Measurements from ENCODE around the gene NACA2. TPM values are rescaled to one million over a fixed set of nuclear protein-coding genes. Genes with fewer than 3 reads are reported as not detected.

The NACA2 gene
- polyA plus RNA-seq, 2 of the 4 experiments (the other 2 are of a cell fraction) = 0.34 to 0.40 TPM

DNA sequence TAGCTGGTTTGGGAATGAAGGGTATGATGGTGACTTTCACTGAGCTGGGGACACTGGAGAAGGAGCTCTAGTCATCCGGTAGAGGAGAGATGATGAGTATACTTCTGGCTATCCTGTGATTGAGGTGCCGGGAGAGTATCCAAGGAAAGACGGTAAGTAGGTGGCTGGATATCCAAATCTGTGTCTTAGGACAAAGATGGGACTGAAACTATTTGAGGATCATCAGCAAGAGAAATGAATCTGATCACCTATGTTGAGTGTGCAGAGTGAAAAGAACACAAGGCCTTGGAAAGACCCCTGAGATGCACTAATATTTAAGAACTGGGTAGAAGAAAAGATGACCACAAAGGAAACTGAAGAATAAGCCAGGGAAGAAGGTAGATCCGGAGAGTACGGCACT lies 1.0 kb downstream of the NACA2 start:
- Histone ChIP-seq H3K27ac (no peak overlapping the region), H3K4me2 (no peak overlapping the region), H3K9me3 (no peaks in the 10 kb centered on the region), H3K4me1 (no peaks in the 10 kb centered on the region), H3K4me3 (no peak overlapping the region)
- DNase-seq (ENCODE audit: low read depth in 1 of 2, low spot score in 1 of 2) = no peak
- 90% methylated on average over 5 of the region's 5 CpGs for WGBS (ENCODE audit: missing lambda C conversion rate)
- ChIA-PET CTCF (interaction anchor here (0.9 to 11.5 kb wide), 5 partner anchors 9 to 247 kb away, joined by 3 to 138 read pairs (median 4); no protein-coding TSS in a partner anchor), POLR2A (no interaction called here)
- TF ChIP-seq ESRRA (IDR thresholded peaks at IDR 0.05; ENCODE audit: borderline replicate concordance, low read length) (no peak), ZFP36 (IDR thresholded peaks at IDR 0.05; ENCODE audit: borderline replicate concordance, partially characterized antibody) (no peak), MYC (IDR thresholded peaks at IDR 0.05; ENCODE audit: borderline replicate concordance, low read length) (no peak), USF2 (IDR thresholded peaks at IDR 0.05) (no peak), KDM1A (IDR thresholded peaks at IDR 0.05; ENCODE audit: low read depth) (no peak), TFCP2L1 (CRISPR knock-in tag; IDR thresholded peaks at IDR 0.05) (no peak), HDAC2 (IDR thresholded peaks at IDR 0.05) (no peak), RARB (CRISPR knock-in tag; IDR thresholded peaks at IDR 0.05) (no peak), HES2 (IDR thresholded peaks at IDR 0.05) (no peak), ZSCAN20 (CRISPR knock-in tag; IDR thresholded peaks at IDR 0.05) (no peak), RNF2 (IDR thresholded peaks at IDR 0.05; ENCODE audit: borderline replicate concordance, low read depth) (no peak), TP53 (CRISPR knock-in tag; IDR thresholded peaks at IDR 0.05) (no peak), CBX8 (IDR thresholded peaks at IDR 0.05) (no peak), RFX5 (IDR thresholded peaks at IDR 0.05) (no peak), FOXS1 (CRISPR knock-in tag; IDR thresholded peaks at IDR 0.05) (no peak), NPAS2 (CRISPR knock-in tag; IDR thresholded peaks at IDR 0.05; ENCODE audit: borderline replicate concordance) (no peak), NFE2L2 (conservative IDR thresholded peaks at IDR 0.05; ENCODE audit: low read length) (no peak)
- TF ChIP-seq, protein P1, sequence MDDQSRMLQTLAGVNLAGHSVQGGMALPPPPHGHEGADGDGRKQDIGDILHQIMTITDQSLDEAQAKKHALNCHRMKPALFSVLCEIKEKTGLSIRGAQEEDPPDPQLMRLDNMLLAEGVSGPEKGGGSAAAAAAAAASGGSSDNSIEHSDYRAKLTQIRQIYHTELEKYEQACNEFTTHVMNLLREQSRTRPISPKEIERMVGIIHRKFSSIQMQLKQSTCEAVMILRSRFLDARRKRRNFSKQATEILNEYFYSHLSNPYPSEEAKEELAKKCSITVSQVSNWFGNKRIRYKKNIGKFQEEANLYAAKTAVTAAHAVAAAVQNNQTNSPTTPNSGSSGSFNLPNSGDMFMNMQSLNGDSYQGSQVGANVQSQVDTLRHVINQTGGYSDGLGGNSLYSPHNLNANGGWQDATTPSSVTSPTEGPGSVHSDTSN (IDR thresholded peaks at IDR 0.05) = no peak
- TF ChIP-seq, protein P2, sequence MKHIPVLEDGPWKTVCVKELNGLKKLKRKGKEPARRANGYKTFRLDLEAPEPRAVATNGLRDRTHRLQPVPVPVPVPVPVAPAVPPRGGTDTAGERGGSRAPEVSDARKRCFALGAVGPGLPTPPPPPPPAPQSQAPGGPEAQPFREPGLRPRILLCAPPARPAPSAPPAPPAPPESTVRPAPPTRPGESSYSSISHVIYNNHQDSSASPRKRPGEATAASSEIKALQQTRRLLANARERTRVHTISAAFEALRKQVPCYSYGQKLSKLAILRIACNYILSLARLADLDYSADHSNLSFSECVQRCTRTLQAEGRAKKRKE (CRISPR knock-in tag; IDR thresholded peaks at IDR 0.05; ENCODE audit: low read depth) = no peak
- FAIRE-seq = no peak
- no peak for ATAC-seq

DNA sequence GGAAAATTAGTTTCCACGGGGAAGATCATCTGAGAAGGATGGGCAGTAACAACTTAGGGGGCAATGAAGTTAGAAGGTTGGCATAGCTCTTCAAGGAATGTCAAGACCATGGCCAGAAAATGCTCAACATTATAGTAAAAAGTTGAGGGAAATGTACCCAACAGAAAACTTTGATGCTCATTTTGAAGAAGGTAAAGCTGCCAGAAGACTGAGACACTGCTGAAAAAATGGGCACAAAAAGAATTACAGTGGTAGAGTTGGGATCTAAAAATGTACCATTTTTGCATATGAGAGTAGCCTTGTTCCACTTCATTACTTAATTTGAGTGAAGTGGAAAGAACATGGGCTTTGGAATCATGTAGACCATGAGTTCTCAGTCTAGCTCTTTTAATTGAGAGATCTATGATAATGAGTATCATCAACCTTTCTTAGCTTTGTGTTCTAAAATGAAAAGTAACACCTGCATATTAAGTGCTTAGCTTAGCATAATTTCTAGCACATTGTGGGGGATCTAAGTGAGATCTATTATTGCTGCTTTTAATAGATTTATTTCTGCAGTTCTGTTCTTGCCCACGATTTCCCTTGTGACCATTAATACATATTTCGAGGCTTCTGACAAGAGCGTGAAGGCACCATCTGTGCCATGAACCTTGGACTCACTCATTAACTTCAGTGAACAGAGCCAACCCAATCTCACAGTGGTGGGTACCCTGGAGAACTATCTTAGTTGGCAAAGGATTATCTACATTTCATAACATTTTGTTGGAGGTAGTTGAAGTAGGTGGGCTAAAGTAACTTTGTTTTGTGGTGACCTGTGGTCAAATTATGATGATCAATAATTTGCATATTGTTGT lies 3.0 kb downstream of the NACA2 start:
- no peak for ATAC-seq
- WGBS (ENCODE audit: missing lambda C conversion rate) = 54% methylated on average over 4 of the region's 4 CpGs
- H3K4me1 ChIP-seq = peaks cover 1% of the 10 kb centered on the region; the same call in 2 of the 3 replicates
- no peak overlapping the region for H3K27ac ChIP-seq
- no peaks in the 10 kb centered on the region for H3K9me3 ChIP-seq
- H3K4me2 ChIP-seq = no peak overlapping the region
- TF ChIP-seq HMGXB4 (CRISPR knock-in tag; IDR thresholded peaks at IDR 0.05; ENCODE audit: borderline replicate concordance) (no peak), MAFK (IDR thresholded peaks at IDR 0.05; ENCODE audit: partially characterized antibody) (peak; percentile 82)
- peak; percentile 13 for FAIRE-seq
- no peak overlapping the region for H3K4me3 ChIP-seq
- ChIA-PET CTCF (interaction anchor here (0.8 to 11.5 kb wide), 8 partner anchors 9 to 249 kb away, joined by 3 to 138 read pairs (median 6); no protein-coding TSS in a partner anchor), POLR2A (interaction anchor here (0.5 kb wide), 1 partner anchor 865 kb away, joined by 4 read pairs; no protein-coding TSS in a partner anchor)
- DNase-seq (ENCODE audit: low read depth in 1 of 2, low spot score in 1 of 2) = no peak
